Activated CD8-positive, alpha-beta T cell treated with anti-CD3 and anti-CD28 coated beads, Interleukin-2, amount 10 ng/mL, durations not matched to agents 7 days and 5 days (primary cell): ENCODE data around the gene SHF. TPM values are rescaled to one million over a fixed set of nuclear protein-coding genes. Genes with fewer than 3 reads are reported as not detected.

Experiments
- ATAC-seq: fragments of 150-1000 bp; cut with Tn5 transposase; one replicate; pipeline ENCODE4 v1.10.0; 2021; ENCODE audit warnings: moderate library complexity
- CTCF ChIA-PET: fragments of 350-600 bp; sonication (Branson Sonifier 250); formaldehyde crosslinking; loops from one replicate; lab custom pipeline; 2021; ENCODE audit warnings: antibody characterized with exemption; lab: Charles Lee
- POLR2A ChIA-PET: fragments of 350-600 bp; sonication (Branson Sonifier 250); formaldehyde crosslinking; loops from one replicate; lab custom pipeline; 2021; ENCODE audit warnings: antibody characterized with exemption; lab: Charles Lee
- DNase-seq: peaks from one replicate; pipeline ENCODE4 v3.0.0-alpha.2; 2020
- H3K27ac Mint-ChIP-seq: one replicate; pipeline ENCODE4 v1.8.0; 2021; ENCODE audit warnings: mild to moderate bottlenecking, mixed read lengths
- H3K27me3 Mint-ChIP-seq: one replicate; pipeline ENCODE4 v1.8.0; 2021; ENCODE audit warnings: low read depth, mixed read lengths
- H3K36me3 Mint-ChIP-seq: one replicate; pipeline ENCODE4 v1.8.0; 2021; ENCODE audit warnings: low read depth, mixed read lengths
- H3K4me1 Mint-ChIP-seq: one replicate; pipeline ENCODE4 v1.8.0; 2021; ENCODE audit warnings: low read depth, mixed read lengths
- H3K4me3 Mint-ChIP-seq: one replicate; pipeline ENCODE4 v1.8.0; 2021; ENCODE audit warnings: mild to moderate bottlenecking, mixed read lengths
- H3K9me3 Mint-ChIP-seq: one replicate; pipeline ENCODE4 v1.8.0; 2022; ENCODE audit warnings: mixed read lengths; ENCODE audit not compliant: insufficient read depth
- total RNA-seq, 2 experiments: library from RNA; stranded (reverse); gene quantifications; one replicate each; pipeline ENCODE4 v1.2.3, GENCODE V29; 2021

Gene SHF
- total RNA-seq, 2 experiments from 2014 or later, result 0.57 to 1.3 TPM

GRCh38 chr15:45156744-45157455, 30.9 kb downstream of the SHF start:
- Mint-ChIP-seq H3K4me1 (peaks cover 6% of the 10 kb centered on the region), H3K9me3 (no peaks in the 10 kb centered on the region), H3K4me3 (no peak overlapping the region), H3K27ac (no peak overlapping the region), H3K36me3 (peaks cover 5% of the 10 kb centered on the region), H3K27me3 (no peaks in the 10 kb centered on the region)
- DNase-seq (no peak), ATAC-seq (no peak)
- ChIA-PET CTCF (interaction anchor here (0.9 to 1.1 kb wide), 2 partner anchors 39 to 41 kb away, joined by 3 to 4 read pairs; no protein-coding TSS in a partner anchor), POLR2A (interaction anchor here (0.7 to 1.4 kb wide), 2 partner anchors 11 to 96 kb away, joined by 3 to 4 read pairs; no protein-coding TSS in a partner anchor)

DNA sequence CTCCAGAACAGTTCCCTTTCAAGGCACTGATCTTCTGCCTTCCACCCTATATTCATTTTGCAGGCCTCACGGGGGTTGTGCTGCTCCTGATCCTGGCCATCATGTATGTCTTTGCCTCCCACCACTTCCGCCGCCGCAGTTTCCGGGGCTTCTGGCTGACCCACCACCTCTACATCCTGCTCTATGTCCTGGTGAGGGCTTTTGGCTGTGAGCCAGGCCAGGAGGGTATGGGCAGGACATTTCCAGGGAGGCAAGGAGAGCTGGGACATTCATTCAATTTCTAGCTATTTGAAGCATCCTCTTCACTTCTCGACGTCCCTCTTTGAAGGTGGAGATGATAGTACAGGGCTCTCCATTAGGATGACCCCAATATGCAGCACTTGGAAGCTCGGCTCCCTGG, 32.0 kb downstream of the SHF start:
- ChIA-PET CTCF (interaction anchor here (0.9 kb wide), 1 partner anchor 43 kb away, joined by 3 read pairs; no protein-coding TSS in a partner anchor), POLR2A (no interaction called here)
- DNase-seq (no peak), ATAC-seq (no peak)
- Mint-ChIP-seq H3K4me1 (peaks cover 6% of the 10 kb centered on the region), H3K9me3 (no peaks in the 10 kb centered on the region), H3K36me3 (peaks cover 5% of the 10 kb centered on the region), H3K4me3 (no peak overlapping the region), H3K27me3 (no peaks in the 10 kb centered on the region), H3K27ac (no peak overlapping the region)

DNA sequence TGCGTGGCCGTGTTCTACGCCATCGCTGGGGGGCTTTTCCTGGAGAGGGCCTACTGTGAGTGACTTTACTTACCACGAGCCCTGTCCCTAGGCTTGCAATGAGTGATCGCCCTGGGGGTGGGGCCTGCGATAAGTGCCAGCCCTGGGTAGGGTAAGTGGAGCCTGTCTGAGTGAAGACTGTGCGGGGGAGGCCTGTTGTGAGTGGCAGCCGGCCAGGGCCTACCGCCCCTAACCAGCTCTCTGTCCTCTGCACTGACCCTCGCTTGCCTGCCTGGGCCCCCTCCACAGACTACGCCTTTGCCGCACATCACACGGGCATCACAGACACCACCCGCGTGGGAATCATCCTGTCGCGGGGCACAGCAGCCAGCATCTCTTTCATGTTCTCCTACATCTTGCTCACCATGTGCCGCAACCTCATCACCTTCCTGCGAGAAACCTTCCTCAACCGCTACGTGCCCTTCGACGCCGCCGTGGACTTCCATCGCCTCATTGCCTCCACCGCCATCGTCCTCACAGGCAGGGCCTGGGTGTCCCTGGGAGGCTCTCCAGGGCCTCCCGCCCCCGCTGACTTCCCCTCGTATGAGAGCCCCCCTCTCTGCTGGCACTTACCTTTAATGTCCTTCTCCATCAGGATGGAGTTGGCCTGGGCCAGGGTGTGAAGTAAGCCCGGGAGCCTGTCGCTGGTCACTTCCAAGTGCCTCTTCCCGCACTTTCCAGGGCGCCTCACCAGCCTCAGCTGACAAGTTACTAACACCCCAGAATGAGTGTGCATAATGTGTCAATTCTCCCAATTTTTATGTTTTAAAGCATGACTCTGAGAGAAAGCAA, 35.6 kb downstream of the SHF start:
- no peaks in the 10 kb centered on the region for H3K9me3 Mint-ChIP-seq
- CTCF ChIA-PET, result no interaction called here
- POLR2A ChIA-PET, result interaction anchor here (1.5 kb wide), 1 partner anchor 49 kb away, joined by 3 read pairs; no protein-coding TSS in a partner anchor

DNA sequence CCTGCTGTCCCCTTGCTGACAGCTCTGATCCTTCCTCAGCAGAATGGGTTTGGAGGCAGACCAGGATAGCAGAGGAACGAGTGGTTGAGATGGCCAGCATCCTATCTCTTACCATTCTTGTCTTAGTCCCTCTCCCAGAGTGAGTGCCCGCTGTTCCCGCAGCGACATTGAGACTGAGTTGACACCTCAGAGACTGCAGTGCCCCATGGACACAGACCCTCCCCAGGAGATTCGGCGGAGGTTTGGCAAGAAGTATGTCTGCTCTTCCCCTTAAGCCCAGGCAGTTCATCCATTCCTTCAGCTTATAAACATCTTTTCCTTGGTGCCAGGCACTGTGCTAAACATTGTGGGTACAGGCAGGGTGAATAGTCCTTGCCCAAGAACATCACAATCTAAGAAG, 36.8 kb downstream of the SHF start:
- Mint-ChIP-seq H3K36me3 (peaks cover 5% of the 10 kb centered on the region), H3K9me3 (no peaks in the 10 kb centered on the region), H3K27me3 (no peaks in the 10 kb centered on the region), H3K4me1 (no peaks in the 10 kb centered on the region), H3K4me3 (no peak overlapping the region), H3K27ac (no peak overlapping the region)
- ChIA-PET POLR2A (interaction anchor here (1.5 kb wide), 1 partner anchor 50 kb away, joined by 3 read pairs; no protein-coding TSS in a partner anchor), CTCF (no interaction called here)
- ATAC-seq (no peak), DNase-seq (no peak)

More for the DNA sequence above, 35.6 kb downstream of the SHF start:
- H3K27ac Mint-ChIP-seq, result no peak overlapping the region
- no peaks in the 10 kb centered on the region for H3K4me1 Mint-ChIP-seq
- peaks cover 5% of the 10 kb centered on the region for H3K36me3 Mint-ChIP-seq
- no peak for ATAC-seq
- H3K27me3 Mint-ChIP-seq, result no peaks in the 10 kb centered on the region
- no peak overlapping the region for H3K4me3 Mint-ChIP-seq
- DNase-seq, result no peak

DNA sequence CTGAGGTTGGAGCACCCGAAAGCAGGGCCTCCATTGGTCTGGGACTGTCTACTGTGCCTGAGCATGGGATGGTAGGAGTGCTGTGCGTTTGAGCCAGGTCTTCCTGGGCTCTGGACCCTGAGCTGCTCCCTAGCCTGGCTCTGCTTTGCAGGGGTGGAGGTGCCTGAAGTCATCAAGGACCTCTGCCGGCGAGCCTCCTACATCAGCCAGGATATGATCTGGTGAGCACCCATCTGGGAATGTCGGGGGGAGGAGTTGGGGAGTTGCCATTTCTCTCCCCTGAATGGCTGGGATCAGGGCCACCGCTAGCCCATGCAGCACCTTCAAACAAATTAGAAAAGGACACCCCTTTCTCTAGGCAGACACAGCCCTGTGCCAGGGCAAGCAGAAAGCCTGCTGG, 37.3 kb downstream of the SHF start:
- no peaks in the 10 kb centered on the region for H3K27me3 Mint-ChIP-seq
- DNase-seq, result no peak
- no peak overlapping the region for H3K4me3 Mint-ChIP-seq
- peaks cover 5% of the 10 kb centered on the region for H3K36me3 Mint-ChIP-seq
- no peaks in the 10 kb centered on the region for H3K9me3 Mint-ChIP-seq
- H3K27ac Mint-ChIP-seq, result no peak overlapping the region
- no peaks in the 10 kb centered on the region for H3K4me1 Mint-ChIP-seq
- ChIA-PET POLR2A (no interaction called here), CTCF (interaction anchor here (1.1 kb wide), 1 partner anchor 32 kb away, joined by 4 read pairs; no protein-coding TSS in a partner anchor)
- ATAC-seq, result no peak

GRCh38 chr15:45149060-45149459, 38.7 kb downstream of the SHF start:
- Mint-ChIP-seq H3K4me1 (no peaks in the 10 kb centered on the region), H3K4me3 (no peak overlapping the region), H3K27ac (no peak overlapping the region), H3K9me3 (no peaks in the 10 kb centered on the region), H3K36me3 (peaks cover 5% of the 10 kb centered on the region), H3K27me3 (no peaks in the 10 kb centered on the region)
- POLR2A ChIA-PET, result no interaction called here
- ATAC-seq (no peak), DNase-seq (no peak)
- CTCF ChIA-PET, result interaction anchor here (2.2 kb wide), 1 partner anchor 14 kb away, joined by 7 read pairs; no protein-coding TSS in a partner anchor

GRCh38 chr15:45148076-45149059, 39.4 kb downstream of the SHF start:
- Mint-ChIP-seq H3K27me3 (no peaks in the 10 kb centered on the region), H3K4me3 (no peak overlapping the region), H3K4me1 (no peaks in the 10 kb centered on the region), H3K9me3 (no peaks in the 10 kb centered on the region), H3K27ac (no peak overlapping the region), H3K36me3 (peaks cover 5% of the 10 kb centered on the region)
- ChIA-PET CTCF (interaction anchor here (2.2 kb wide), 1 partner anchor 15 kb away, joined by 7 read pairs; no protein-coding TSS in a partner anchor), POLR2A (no interaction called here)
- DNase-seq, result no peak
- no peak for ATAC-seq

DNA sequence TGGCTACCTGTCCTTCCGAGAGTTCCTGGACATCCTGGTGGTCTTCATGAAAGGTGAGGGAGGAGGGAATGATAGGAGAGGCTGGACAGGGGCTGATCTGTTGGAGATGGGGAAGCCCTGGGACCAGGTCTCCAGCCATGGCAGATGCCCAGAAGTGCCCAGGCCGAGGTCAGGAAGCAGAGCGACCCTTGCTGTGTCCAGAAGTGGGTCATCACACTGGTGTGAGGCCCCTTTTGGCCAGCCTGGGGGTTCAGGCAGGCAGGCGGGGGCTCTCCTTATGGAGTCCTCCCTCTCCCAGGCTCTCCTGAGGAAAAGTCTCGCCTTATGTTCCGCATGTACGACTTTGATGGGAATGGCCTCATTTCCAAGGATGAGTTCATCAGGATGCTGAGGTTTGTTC, 40.2 kb downstream of the SHF start:
- Mint-ChIP-seq H3K27me3 (no peaks in the 10 kb centered on the region), H3K4me3 (no peak overlapping the region), H3K9me3 (no peaks in the 10 kb centered on the region), H3K4me1 (no peaks in the 10 kb centered on the region), H3K27ac (no peak overlapping the region), H3K36me3 (peaks cover 5% of the 10 kb centered on the region)
- POLR2A ChIA-PET, result no interaction called here
- CTCF ChIA-PET, result no interaction called here
- ATAC-seq (no peak), DNase-seq (no peak)

DNA sequence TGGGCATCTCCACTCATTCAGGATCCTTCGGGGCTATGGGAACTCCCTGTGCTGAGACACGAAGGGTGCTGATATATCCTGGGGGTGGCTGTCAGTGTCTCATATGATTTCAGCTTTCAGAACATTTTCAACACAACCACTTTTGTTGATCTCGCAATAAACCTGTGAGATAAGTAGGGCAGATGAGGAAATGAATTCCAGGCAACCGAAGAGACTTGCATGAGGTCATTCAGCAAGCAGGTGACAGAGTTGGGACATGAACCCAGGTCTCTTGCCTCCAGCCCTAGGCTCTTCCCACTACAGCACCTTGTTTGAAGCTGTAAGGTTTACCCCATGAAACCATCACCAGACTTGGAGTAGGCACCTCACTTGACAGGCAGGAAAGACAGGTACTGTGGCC, 41.4 kb downstream of the SHF start:
- no peak overlapping the region for H3K27ac Mint-ChIP-seq
- H3K9me3 Mint-ChIP-seq, result no peaks in the 10 kb centered on the region
- no peaks in the 10 kb centered on the region for H3K27me3 Mint-ChIP-seq
- ChIA-PET POLR2A (no interaction called here), CTCF (interaction anchor here (1.1 to 1.3 kb wide), 2 partner anchors 16 to 56 kb away, joined by 3 read pairs; no protein-coding TSS in a partner anchor)
- no peaks in the 10 kb centered on the region for H3K4me1 Mint-ChIP-seq
- ATAC-seq, result no peak
- no peak for DNase-seq
- H3K36me3 Mint-ChIP-seq, result no peaks in the 10 kb centered on the region
- no peak overlapping the region for H3K4me3 Mint-ChIP-seq

- H3K9me3 Mint-ChIP-seq, result no peaks in the 10 kb centered on the region
- H3K27me3 Mint-ChIP-seq, result no peaks in the 10 kb centered on the region
- H3K4me3 Mint-ChIP-seq, result no peak overlapping the region
- H3K36me3 Mint-ChIP-seq, result no peaks in the 10 kb centered on the region
- ChIA-PET CTCF (no interaction called here), POLR2A (no interaction called here)
- no peak overlapping the region for H3K27ac Mint-ChIP-seq
- no peak for ATAC-seq
- no peak for DNase-seq
- no peaks in the 10 kb centered on the region for H3K4me1 Mint-ChIP-seq
These were observed 43.0 kb downstream of the SHF start for GRCh38 chr15:45144775-45145174.

DNA sequence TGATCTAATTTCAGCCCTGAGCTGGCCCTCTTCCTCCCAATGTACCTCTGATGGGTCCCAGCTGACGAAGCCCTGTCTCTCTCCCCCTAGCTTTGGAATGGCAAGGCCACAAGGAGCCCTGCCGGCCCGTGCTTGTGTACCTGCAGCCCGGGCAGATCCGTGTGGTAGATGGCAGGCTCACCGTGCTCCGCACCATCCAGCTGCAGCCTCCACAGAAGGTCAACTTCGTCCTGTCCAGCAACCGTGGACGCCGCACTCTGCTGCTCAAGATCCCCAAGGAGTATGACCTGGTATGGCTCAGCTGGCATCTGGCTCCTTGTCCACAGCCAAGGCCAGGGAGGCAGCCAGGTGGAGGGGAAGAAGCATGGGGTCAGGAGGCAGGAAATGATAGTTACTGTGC, 43.8 kb downstream of the SHF start:
- Mint-ChIP-seq H3K4me1 (no peaks in the 10 kb centered on the region), H3K4me3 (no peak overlapping the region), H3K9me3 (no peaks in the 10 kb centered on the region), H3K27me3 (no peaks in the 10 kb centered on the region), H3K36me3 (no peaks in the 10 kb centered on the region), H3K27ac (no peak overlapping the region)
- POLR2A ChIA-PET, result no interaction called here
- DNase-seq, result no peak
- ATAC-seq, result no peak
- CTCF ChIA-PET, result no interaction called here
